GM18508 (cell line): Measurements from ENCODE around the gene TNRC6A.

Source experiments
- ATAC-seq: cut with Tn5 transposase; IDR thresholded peaks from one replicate; pipeline ENCODE4 v1.9.1; 2021; ENCODE audit warnings: moderate number of reproducible peaks; ENCODE audit not compliant: insufficient read depth, unreplicated experiment

Gene TNRC6A

DNA sequence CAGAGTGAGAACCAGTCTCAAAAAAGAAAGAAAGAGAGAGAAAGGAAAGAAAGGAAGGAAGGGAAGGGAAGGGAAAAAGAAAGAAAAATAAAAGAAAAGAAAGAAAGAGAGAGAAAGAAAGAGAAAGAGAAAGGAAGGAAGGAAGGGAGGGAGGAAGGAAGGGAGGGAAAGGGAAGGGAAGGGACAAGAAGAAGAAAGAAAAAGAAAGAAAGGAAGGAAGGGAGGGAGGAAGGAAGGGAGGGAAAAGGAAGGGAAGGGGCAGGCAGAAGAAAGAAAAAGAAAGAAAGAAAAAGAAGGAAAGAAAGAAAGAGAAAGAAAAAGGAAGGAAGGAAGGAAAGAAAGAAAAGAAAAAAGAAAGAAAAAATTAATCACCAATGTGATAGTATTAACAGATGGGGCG lies 132.0 kb downstream of the TNRC6A start:
- no peak for ATAC-seq

DNA sequence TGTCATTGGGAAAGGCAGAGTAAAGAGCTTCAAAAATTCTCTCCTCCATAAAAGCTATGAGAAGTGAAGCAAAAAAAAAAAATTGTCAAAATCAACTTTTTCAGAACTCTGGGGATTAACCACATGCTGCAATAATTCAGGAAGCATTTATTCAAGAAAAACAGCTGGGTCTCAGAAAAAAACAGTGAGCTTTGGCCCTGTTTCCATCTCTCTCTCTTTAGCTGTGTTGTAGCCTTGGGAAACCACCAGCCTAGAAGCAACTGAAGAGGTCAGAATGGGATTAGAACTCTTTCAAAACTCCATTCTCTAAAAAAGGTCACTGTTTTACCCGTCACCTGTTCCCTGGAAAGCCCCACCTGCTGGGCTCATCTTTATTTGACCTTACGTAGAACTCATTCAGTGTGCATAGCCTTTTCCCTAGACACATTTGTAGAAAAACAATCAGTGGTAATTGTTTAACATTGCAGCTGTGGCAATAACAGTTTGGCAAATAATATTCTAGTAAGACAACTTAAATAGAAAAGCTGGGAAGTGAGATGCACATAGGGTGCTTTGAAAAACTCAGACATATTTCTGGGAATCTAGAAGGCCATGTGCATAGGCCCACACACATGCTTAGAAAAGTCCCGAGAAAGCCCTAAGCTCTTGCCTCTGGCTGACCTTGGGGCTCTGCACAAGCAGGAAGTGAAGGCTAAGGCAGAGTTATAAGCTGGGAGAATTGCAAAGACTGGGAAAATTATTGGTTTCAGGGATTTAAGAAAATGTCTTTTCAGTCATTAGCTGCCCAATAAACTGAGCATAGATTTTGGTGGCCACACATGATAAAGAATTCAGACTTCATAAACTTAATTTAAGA lies 134.4 kb downstream of the TNRC6A start:
- no peak for ATAC-seq

- no peak for ATAC-seq
Measured at GRCh38 chr16:24869033-24869432, 139.6 kb downstream of the TNRC6A start.

- ATAC-seq = no peak
Measured at GRCh38 chr16:24871891-24872290, 142.4 kb downstream of the TNRC6A start.

DNA sequence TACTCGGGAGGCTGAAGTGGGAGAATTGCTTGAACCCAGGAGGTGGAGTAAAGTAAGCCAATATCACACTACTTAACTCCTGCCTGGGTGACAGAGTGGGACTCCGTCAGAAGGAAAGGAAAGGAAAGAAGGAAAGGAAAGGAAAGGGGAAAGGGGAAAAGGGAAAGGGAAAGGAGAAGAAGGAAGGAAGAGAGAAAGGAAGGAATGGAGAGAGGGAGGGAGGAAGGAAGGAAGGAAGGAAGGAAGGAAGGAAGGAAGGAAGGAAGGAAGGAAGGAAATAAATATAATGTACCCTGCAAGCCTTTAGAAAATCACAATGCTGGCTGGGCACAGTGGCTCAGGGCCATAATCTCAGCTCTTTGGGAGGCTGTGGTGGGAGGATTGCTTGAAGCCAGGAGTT lies 143.6 kb downstream of the TNRC6A start:
- no peak for ATAC-seq

DNA sequence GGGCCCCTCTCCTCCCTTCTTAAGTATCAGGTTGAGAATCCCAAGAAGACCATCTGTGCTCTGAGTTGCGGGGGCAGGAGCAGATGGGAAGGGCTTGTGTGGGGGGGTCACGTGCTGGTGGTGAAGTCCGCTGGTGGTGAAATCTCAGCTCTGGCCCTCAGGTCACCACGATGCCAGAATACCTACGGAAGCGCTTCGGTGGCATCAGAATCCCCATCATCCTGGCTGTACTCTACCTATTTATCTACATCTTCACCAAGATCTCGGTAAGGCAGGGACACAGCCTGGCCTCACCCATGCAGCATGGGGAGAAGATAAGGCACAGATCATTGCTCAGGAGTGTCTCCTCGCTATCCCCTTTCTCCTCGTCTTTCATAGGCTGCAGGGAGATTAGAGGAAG lies 146.0 kb downstream of the TNRC6A start:
- ATAC-seq = no peak
